ENCODE measurements around the gene MEIOC.

DNA sequence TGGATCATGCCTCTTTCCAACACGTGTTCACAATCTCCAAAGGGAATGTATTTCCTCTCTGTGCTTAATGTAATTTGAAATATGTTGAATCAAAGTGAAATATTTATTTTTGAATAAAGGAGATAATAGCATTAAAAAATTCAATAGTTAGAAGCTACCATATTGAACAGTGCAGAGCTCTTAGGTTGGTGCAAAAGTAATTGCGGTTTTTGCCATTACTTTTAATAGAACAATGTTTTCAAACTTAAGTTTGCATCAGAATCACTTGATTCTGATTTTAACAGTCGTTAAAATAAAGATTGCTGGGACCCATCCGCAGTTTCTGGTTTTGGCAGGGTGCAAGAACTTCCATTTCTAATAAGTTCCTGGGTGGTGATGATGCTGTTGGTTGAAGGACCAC lies 10.0 kb upstream of the MEIOC start:
- TF ChIP-seq, protein P1, sequence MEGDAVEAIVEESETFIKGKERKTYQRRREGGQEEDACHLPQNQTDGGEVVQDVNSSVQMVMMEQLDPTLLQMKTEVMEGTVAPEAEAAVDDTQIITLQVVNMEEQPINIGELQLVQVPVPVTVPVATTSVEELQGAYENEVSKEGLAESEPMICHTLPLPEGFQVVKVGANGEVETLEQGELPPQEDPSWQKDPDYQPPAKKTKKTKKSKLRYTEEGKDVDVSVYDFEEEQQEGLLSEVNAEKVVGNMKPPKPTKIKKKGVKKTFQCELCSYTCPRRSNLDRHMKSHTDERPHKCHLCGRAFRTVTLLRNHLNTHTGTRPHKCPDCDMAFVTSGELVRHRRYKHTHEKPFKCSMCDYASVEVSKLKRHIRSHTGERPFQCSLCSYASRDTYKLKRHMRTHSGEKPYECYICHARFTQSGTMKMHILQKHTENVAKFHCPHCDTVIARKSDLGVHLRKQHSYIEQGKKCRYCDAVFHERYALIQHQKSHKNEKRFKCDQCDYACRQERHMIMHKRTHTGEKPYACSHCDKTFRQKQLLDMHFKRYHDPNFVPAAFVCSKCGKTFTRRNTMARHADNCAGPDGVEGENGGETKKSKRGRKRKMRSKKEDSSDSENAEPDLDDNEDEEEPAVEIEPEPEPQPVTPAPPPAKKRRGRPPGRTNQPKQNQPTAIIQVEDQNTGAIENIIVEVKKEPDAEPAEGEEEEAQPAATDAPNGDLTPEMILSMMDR (IDR thresholded peaks at IDR 0.05) = no peak
- no peak for TF ChIP-seq POLR2A (IDR thresholded peaks at IDR 0.05)

Data from lower leg skin (tissue), 3 donors.